Ramos (cell line): ENCODE measurements around the gene CCDC89.
"Not testable (repeated sequence)": the region's sequence is repeated elsewhere in the genome, so short reads cannot be mapped to it uniquely, and the experiment has no call there.

Source experiments
- in situ Hi-C: fragments of 300-500 bp; cut with MboI; formaldehyde crosslinking; loops from one replicate; pipeline ENCODE4 v1.14.3; 2022; ENCODE audit warnings: low sequenced_read_pairs; ENCODE audit not compliant: unreplicated experiment

CCDC89 gene

DNA sequence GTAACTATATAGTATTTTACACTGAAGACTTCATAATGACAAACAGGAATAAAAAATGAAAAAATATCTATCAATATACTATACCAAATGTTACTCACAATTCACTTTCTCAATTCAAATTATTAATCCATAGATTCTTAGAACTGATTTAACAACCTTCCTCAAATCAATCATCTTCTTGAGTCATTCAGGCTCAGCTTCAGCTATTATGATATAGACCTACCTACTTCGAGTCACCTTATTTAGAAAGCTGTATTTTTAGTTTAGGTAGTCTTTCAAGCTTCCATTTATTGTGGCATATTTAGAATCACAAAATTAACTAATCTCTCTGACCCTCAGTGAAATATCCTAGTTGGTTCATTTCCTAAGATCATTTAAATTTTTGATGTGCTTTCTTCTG is 29.2 kb downstream of the CCDC89 start:
- in situ Hi-C loops = no loop called here

DNA sequence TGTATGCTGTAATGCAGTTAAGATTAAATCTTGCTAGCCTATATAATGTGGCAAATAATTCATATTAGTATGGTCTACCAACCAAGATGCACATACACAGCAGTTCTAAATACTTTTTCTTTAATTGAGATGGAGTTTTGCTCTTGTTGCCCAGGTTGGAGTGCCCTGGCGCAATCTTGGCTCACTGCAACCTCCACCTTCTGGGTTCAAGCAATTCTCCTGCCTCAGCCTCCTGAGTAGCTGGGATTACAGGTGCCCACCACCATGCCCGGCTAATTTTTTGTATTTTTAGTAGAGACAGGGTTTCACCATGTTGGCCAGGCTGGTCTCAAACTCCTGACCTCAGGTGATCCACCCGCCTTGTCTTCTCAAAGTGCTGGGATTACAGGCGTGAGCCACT is 31.7 kb downstream of the CCDC89 start:
- in situ Hi-C loops = not testable (repeated sequence)

DNA sequence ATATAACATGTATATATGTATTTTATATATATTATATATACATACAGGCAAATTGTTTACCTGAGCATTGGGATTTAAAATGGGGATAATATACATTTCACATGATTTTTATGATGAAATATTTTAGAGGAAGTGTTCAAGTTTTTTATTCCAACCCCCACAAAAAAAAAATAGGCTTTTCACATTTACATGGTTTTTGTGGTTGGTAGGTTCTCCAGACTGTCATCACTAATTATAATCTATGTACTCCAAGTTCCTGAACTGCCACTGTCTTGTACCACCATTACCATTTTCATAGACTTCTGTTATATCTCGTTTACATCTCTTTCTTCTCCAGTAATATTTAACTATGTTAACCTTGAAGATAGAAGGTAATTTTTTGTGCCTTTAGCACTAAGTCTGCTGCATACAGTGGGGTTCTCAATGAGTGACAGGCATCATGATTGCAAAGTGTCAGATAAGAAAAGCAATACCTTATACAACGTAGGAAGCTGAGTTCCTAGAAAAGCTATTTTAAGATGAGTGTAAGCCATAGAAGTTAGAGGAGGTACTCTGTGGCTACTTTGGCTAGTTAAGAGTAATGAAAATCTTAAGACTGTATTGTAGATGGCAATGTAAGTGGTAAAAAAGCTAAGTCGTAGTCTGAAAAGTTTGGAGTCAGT is 33.1 kb downstream of the CCDC89 start:
- in situ Hi-C loops = no loop called here

DNA sequence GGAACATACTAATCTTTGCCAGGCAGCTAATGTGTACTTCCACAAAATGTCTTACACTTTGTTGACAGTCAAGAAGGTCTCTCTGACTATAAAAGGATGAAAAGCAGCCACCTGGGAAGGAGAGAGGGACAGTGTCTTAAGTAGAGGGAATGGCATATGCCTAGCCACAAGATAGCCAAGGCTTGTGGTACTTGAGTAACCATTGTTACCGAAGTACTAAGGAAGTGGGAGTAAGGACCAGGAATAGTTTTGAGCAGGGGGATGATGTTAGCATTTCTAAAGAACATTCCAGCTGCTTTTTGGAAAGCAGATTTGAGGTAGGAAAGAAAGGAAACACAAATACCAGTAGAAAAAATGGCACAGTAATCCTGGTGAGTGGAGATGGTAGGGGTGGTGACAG is 34.9 kb downstream of the CCDC89 start:
- in situ Hi-C loops = no loop called here

DNA sequence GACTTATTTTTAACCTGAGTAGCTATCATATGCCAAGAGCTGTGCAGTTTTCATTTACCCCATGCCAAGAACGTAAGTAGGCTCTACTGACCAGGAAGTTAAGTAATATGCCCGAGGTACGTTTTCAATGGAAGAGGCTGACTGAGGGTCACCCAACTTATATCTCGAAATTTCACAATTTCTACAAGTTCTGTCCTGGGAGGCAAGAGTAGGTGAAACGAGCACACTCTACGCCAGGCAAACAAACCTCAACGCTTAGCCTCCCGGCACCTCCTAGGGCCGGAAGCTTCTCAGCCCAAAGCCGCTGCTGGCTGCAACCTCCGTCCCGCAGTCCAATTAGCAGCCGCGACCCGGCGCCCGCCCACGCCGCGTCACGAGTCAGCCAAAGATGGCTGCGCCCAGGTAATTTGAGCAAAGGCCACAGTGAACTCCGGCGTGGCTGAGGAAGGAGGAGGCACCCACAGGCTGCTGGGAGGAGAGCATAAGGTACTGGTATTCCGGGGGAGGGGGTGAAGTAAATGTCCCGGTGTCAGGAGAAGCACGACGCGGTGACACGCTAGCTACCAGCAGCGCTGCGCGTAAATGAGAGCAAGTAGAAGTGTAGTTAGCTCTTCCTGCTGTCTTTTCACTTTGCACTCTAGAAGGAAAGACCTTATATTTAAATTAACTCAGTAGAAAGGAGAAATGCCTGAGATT is 38.2 kb downstream of the CCDC89 start, which contains the start of gene TMEM126A:
Gene TMEM126A (plus strand): TSS at position 364 of the 696 bp plus-strand sequence. CDS start 2,289 bp downstream, outside the sequence.
- in situ Hi-C loops = no loop called here

DNA sequence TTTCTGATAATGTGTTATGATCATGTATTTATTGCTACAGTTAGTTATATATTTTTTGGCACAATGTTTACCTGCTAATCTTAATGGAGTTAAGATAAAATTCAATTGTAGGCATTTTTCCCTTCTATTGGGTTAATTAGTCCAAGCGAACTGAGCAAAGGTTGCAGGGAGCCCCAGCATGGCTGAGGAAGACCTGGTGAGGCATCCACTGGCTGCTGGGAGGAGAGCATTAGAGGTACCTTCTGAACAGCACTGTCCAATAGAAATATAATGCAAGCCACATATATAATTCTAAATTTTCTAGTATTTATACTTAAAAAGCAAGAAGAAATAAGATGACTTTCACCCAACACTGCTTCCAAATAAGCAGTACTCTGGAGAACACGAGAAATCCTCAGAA is 38.9 kb downstream of the CCDC89 start:
- in situ Hi-C loops = no loop called here

DNA sequence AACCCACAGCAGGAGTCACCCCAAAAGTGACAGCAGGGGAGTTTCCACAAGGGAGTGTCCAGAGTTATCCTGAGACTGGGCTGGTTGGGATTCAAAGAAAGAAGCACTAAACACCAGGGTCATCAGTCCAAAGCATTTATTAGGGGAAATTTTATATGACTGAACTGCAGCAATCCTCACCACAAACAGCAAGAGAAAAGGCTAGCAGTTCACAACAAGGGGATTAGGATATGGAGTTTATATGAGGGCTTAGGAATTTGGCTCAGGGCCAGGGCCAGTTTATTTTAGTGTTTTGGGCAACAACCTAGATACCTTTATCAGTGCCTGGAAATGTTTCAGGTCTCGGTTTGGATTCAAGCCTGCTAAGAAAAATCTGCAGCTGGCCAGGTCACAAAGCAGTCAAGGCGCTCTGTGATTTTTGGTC is 42.8 kb downstream of the CCDC89 start:
- in situ Hi-C loops = no loop called here

DNA sequence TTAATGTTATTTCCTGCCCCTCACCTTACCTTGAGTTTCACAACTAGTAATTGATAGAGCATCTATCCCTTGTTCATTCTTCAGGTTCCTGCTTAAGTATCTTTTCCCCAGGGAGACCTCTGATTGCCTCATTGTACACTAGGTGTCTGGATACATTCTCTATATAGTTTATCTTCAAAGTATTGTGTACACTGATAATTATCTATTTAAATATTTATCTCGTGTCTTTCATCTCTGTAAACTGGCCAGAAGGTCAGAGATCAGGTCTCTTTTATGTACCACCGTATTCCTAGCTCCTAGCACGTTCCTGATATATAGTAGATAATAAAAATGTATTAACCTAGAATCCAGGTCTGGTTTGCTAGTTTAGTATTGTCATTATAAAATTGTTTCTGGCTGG is 51.2 kb downstream of the CCDC89 start:
- in situ Hi-C loops = no loop called here
